IPS-20b (cell line): ENCODE measurements around the gene PROSER3.

Experiments used
- H3K27ac ChIP-seq: one replicate; pipeline ENCODE4 v1.5.1; 2013; ENCODE audit warnings: low read length
- H3K27me3 ChIP-seq: 2 replicates; pipeline ENCODE4 v1.6.1; 2013; ENCODE audit warnings: mild to moderate bottlenecking, low read length, inconsistent platforms; ENCODE audit not compliant: insufficient read depth
- H3K36me3 ChIP-seq: 2 replicates; pipeline ENCODE4 v1.6.1; 2013; ENCODE audit warnings: low read depth, mild to moderate bottlenecking, inconsistent platforms, low read length, moderate library complexity; ENCODE audit not compliant: insufficient read depth
- H3K4me1 ChIP-seq: 2 replicates; pipeline ENCODE4 v1.6.1; 2013; ENCODE audit warnings: mild to moderate bottlenecking, control low read depth, inconsistent platforms, low read length, moderate library complexity; ENCODE audit not compliant: insufficient read depth
- H3K4me3 ChIP-seq: 2 replicates; pipeline ENCODE4 v1.5.1; 2013; ENCODE audit warnings: mild to moderate bottlenecking, low read length, inconsistent platforms
- H3K9ac ChIP-seq: 2 replicates; pipeline ENCODE4 v1.6.1; 2013; ENCODE audit warnings: low read depth, mild to moderate bottlenecking, inconsistent platforms, low read length, moderate library complexity
- H3K9me3 ChIP-seq: 2 replicates; pipeline ENCODE4 v1.6.1; 2013; ENCODE audit warnings: mild to moderate bottlenecking, low read depth, low read length, inconsistent platforms; ENCODE audit not compliant: insufficient read depth

Gene PROSER3

DNA sequence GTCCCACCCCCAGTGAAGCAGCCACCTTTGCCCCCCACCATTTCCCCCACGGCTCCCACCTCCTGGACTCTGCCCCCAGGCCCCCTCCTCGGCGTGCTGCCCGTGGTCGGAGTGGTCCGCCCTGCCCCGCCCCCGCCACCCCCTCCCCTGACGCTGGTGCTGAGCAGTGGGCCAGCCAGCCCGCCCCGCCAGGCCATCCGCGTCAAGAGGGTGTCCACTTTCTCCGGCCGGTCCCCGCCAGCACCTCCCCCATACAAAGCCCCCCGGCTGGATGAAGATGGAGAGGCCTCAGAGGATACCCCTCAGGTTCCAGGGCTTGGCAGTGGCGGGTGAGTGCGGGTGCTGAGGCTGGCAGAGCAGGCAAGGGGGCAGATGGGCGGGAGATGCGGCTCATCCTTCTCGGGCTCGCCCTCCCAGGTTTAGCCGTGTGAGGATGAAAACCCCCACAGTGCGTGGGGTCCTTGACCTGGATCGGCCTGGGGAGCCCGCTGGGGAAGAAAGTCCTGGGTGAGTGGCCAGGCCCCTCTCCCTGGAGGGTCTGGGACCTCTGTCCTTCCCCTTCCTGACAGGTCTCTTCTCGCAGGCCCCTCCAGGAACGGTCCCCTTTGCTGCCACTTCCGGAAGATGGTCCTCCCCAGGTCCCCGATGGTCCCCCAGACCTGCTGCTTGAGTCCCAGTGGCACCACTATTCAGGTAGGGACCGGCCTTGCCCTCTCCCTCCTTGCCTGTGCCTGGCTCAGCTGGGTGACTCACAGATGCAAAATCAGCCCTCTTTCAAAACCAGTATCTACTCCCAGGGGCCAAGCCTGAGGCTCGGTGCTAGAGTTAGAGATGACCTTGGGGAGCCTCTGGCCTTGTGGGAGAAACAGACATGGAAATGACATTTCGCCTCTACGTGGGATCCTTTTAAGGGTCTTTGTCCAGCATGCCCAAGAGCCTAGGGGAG is 24.5 kb upstream of the PROSER3 start:
- Histone ChIP-seq H3K9ac (no peak overlapping the region), H3K4me3 (no peak overlapping the region), H3K27me3 (no peaks in the 10 kb centered on the region), H3K9me3 (no peaks in the 10 kb centered on the region), H3K36me3 (peaks cover 86% of the 10 kb centered on the region), H3K27ac (no peak overlapping the region), H3K4me1 (no peaks in the 10 kb centered on the region)

DNA sequence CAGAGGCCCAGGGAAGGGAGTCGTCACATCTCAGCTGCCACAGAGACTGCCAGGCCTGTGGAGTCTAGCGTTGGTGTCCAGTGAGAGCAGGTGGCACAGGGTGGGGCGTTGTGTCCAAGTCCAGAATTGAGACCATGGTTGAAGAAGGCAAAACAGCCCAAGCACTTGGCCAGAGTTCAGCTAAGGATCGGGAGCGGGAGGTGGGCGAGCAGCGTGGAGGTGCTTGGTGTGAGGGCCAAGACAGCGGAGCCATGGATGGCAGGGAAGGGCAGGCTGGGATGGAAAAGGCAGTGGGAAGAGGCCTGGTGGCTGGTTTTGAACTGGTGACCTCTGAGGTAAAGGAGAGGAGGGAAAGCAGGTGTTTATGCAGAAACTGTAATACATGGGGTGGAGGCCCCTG is 23.7 kb upstream of the PROSER3 start:
- no peak overlapping the region for H3K9ac ChIP-seq
- H3K9me3 ChIP-seq: no peaks in the 10 kb centered on the region
- no peak overlapping the region for H3K27ac ChIP-seq
- H3K36me3 ChIP-seq: peaks cover 85% of the 10 kb centered on the region
- no peaks in the 10 kb centered on the region for H3K27me3 ChIP-seq
- no peak overlapping the region for H3K4me3 ChIP-seq
- no peaks in the 10 kb centered on the region for H3K4me1 ChIP-seq

DNA sequence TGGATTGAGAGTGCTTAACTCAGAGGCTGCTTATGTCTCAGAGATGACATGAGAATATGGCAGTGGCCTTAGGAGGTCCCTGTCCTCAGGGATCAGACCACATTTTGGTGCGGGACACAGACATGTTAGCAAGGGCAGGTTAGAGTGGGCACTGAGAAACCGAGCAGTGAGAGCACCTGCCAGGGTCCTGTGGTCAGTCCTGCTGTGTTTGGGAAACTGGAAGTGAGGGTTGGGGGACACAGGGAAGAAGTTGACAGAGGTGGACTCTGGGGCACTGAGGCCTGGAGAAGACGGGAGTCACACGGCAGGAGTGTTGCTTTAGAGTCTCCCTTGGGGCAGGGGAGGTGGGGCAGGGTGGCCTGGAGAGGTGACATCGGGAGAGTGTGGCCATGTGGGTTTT is 23.1 kb upstream of the PROSER3 start:
- Histone ChIP-seq H3K36me3 (peaks cover 79% of the 10 kb centered on the region), H3K27ac (no peak overlapping the region)

DNA sequence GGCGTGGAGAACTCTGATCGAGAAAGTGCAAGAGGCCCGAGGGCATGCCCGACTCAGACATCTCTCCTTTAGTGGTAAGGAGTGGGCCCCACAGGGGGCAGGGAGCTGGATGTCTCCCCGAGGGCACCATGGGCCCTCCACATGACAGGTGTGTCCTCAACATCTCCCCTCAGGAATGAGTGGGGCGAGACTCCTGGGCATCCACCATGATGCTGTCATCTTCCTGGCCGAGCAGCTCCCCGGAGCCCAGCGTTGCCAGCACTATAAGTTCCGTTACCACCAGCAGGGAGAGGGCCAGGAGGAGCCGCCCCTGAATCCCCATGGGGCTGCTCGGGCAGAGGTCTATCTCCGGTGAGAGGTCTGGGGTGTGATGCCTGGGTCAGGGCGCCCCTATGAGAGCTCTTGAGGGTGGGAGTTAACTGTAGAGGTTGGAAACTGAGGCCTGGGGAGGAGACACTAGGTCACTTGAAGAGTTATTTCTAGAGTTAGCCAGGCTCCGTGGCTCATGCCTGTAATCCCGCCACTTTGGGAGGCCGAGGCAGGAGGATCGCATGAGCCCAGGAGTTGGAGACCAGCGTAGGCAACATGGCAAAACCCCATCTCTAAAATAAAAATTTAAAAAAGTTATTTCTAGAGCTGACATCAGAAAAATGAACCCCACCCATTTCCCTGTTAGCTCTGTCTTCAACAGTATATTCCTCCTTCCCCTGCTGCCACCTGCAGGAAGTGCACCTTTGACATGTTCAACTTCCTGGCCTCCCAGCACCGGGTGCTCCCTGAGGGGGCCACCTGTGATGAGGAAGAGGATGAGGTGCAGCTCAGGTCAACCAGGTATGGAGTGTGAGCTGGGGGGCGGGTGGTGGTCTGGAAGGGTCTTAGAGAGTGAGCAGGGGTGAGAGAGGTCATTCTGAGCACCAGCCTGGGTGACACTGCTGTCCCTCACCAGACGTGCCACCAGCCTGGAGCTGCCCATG is 20.8 kb upstream of the PROSER3 start:
- no peak overlapping the region for H3K9ac ChIP-seq
- H3K27me3 ChIP-seq: no peaks in the 10 kb centered on the region
- no peaks in the 10 kb centered on the region for H3K4me1 ChIP-seq
- no peak overlapping the region for H3K27ac ChIP-seq
- peaks cover 56% of the 10 kb centered on the region for H3K36me3 ChIP-seq
- H3K4me3 ChIP-seq: no peak overlapping the region
- H3K9me3 ChIP-seq: no peaks in the 10 kb centered on the region

More for the DNA sequence above, 23.1 kb upstream of the PROSER3 start:
- Histone ChIP-seq H3K4me3 (no peak overlapping the region), H3K4me1 (no peaks in the 10 kb centered on the region), H3K9me3 (no peaks in the 10 kb centered on the region), H3K9ac (no peak overlapping the region), H3K27me3 (no peaks in the 10 kb centered on the region)

DNA sequence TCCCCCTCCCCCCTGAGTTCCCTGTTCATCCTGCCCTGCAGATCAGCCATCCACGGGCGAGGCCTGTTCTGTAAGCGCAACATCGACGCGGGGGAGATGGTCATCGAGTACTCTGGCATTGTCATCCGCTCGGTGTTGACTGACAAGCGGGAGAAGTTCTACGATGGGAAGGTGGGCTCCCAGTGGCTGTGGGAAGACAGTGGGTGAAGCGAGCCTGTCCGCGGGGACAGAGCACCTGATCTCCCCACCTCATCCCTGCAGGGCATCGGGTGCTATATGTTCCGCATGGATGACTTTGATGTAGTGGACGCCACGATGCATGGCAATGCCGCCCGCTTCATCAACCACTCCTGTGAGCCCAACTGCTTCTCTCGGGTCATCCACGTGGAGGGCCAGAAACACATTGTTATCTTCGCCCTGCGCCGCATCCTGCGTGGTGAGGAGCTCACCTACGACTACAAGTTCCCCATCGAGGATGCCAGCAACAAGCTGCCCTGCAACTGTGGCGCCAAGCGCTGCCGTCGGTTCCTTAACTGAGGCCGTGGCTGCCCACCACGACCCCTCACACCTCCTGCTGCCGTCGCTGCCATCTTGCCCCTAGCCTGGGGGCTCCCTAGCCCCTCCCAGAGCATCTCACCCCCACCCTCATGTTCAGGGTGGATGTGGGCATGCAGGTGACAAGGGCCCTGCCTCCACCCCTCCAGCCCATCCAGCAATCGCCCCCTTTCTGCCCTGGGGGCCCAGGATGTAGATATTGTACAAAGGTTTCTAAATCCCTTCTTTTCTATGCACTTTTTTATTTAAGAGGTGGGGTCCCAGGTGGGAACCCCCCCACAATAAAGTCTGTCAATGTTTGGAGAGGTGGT is 19.7 kb upstream of the PROSER3 start:
- no peaks in the 10 kb centered on the region for H3K4me1 ChIP-seq
- peaks cover 54% of the 10 kb centered on the region for H3K36me3 ChIP-seq
- H3K4me3 ChIP-seq: no peak overlapping the region

DNA sequence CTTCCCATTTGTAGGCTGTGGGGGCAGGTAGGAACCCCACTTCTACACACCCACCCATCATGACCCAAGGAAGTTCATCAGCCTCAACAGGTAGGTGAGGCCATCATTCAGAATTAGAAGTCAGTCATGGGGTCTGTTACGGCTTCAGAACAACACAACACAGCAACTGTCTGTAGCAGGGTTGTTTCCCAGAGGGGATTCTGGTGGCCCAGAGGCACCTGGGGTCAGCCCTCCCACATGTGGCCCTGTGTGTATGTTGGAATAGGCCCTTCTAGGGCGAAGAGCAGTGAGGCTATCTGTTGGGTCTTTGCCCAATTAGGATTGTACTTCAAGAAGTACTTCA is 19.1 kb upstream of the PROSER3 start:
- H3K36me3 ChIP-seq: peaks cover 48% of the 10 kb centered on the region

More for the DNA sequence above, 19.7 kb upstream of the PROSER3 start:
- Histone ChIP-seq H3K9me3 (no peaks in the 10 kb centered on the region), H3K27ac (no peak overlapping the region), H3K27me3 (no peaks in the 10 kb centered on the region), H3K9ac (no peak overlapping the region)

DNA sequence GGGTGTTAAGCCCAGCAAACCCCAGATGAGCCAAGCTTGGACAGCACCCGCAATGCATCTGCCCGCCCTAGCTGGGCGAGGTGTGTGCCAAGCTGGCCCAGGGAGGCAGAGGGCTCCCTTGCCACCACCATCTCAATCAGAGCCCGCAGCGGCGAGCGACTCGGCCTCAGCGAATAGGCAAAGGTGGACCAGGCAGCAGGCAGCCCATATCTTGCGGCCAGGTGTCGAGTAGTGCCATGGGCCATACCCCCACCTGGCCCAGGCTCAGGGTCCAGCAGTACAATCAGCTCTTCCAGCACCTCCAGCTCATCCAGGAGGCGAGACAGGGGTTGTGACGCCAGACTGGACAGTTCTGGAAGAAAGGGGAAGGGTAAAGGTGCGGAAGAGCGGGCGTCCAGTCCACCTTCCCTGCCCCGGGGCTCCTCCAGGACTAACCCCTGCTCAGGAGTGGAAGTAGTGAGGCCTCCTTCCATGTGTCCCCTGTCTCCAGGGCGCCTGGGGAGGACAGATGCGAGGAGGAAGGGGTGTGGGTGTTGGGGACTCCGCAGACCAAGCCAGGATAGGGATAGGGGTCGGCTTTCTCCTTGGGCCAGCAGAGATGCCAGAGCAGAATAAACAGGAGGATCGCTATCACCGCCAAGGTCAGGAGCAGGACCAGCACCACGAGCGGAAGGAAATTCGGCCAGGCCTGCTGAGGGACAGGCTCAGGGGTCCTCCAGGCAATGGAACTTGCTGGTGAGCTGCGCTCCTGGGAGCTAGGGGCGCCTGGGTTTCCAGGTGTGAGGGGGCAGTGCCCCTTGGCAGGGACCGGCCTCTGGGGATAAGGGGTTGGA is 18.5 kb upstream of the PROSER3 start:
- Histone ChIP-seq H3K4me3 (peak overlapping the region; percentile 80), H3K9ac (peak overlapping the region; percentile 70; the same call in 1 of the 2 replicates), H3K9me3 (no peaks in the 10 kb centered on the region), H3K36me3 (peaks cover 42% of the 10 kb centered on the region), H3K4me1 (no peaks in the 10 kb centered on the region), H3K27me3 (no peaks in the 10 kb centered on the region), H3K27ac (no peak overlapping the region)

More for the DNA sequence above, 19.1 kb upstream of the PROSER3 start:
- H3K9me3 ChIP-seq: no peaks in the 10 kb centered on the region
- no peaks in the 10 kb centered on the region for H3K27me3 ChIP-seq
- H3K4me3 ChIP-seq: no peak overlapping the region
- H3K4me1 ChIP-seq: no peaks in the 10 kb centered on the region
- H3K27ac ChIP-seq: no peak overlapping the region
- H3K9ac ChIP-seq: no peak overlapping the region

DNA sequence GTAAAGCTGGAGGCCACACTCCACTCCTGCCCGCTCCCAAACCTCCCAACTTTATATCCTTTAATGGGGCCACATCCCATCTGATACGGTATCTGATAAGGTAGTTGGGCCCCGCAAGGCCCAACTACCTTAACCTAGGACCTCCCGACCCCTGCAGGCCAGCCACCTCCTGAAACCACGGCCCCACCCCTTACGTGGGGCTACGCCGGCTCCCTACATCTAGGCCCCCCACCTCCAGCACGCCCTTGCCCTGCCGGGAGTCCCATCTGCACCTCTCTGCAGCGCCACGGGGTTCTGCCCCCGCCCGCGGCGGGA is 17.9 kb upstream of the PROSER3 start:
- Histone ChIP-seq H3K27ac (no peak overlapping the region), H3K4me3 (peak overlapping the region; percentile 80), H3K27me3 (no peaks in the 10 kb centered on the region), H3K36me3 (peaks cover 37% of the 10 kb centered on the region), H3K4me1 (no peaks in the 10 kb centered on the region), H3K9me3 (no peaks in the 10 kb centered on the region), H3K9ac (peak overlapping the region; percentile 70; the same call in 1 of the 2 replicates)

DNA sequence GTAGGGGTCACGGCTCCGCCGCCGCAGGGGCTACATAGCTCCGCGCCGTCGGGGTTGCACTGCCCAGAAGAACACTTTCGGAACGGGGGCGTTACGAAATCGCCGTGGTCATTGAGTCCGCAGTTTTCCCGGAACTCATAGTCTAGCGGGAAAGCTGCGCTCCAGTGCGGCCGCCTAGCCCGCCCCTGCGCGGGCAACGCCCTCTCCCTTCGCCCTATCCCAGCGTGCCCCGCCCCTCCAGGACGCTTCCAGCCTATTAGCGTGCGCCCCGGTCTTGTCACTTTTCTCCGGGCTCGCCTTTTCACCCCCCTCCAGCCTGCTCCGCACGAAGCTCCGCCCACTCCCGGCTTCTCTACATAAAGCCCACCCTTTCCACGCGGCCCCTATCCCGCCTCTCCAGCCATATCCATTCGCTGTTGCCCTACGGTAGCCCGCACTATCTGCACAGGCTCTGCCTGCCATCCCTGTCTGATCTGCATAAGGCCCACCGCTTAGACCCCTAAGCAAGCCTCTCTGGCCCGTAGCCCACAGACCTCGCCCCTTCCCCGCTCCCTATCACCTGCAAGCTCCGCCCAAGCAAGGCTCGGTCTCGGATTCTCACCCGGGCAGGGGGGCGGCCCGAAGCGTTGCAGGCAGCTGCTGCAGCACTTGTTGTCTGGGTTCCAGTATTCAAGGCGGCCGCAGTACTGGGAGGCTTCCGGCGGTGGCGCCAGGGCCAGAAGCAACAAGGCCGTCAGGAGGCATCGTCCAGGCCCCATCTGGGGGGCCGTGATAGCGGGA is 17.4 kb upstream of the PROSER3 start:
- Histone ChIP-seq H3K4me3 (peak overlapping the region; percentile 80), H3K27me3 (no peaks in the 10 kb centered on the region), H3K9me3 (no peaks in the 10 kb centered on the region), H3K4me1 (no peaks in the 10 kb centered on the region), H3K36me3 (peaks cover 33% of the 10 kb centered on the region), H3K9ac (peak overlapping the region; percentile 82), H3K27ac (peak overlapping the region; percentile 52)

DNA sequence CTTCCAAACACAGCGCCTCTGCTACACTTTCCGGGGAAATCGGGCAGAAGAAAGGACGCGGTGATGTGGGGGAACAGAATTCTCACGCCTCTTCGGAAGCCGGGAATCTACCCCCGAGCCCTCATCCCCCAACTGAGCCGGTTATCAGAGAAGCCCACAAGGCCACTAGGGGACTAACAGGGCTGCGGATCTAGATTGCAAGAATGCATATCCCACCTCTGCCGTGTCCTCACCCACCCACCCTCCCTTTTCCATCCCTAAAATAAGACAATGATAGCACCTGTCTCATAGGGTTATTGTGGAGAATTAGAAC is 16.8 kb upstream of the PROSER3 start:
- no peaks in the 10 kb centered on the region for H3K9me3 ChIP-seq
- H3K4me3 ChIP-seq: peak overlapping the region; percentile 80
- peak overlapping the region; percentile 52 for H3K27ac ChIP-seq
- peak overlapping the region; percentile 82 for H3K9ac ChIP-seq
- no peaks in the 10 kb centered on the region for H3K27me3 ChIP-seq
- peaks cover 1% of the 10 kb centered on the region; the same call in 1 of the 2 replicates for H3K4me1 ChIP-seq
- peaks cover 29% of the 10 kb centered on the region for H3K36me3 ChIP-seq
